ENCODE results near the gene TEKTIP1.
"Not testable (repeated sequence)": the region's sequence is repeated elsewhere in the genome, so short reads cannot be mapped to it uniquely, and the experiment has no call there.

The TEKTIP1 gene

DNA sequence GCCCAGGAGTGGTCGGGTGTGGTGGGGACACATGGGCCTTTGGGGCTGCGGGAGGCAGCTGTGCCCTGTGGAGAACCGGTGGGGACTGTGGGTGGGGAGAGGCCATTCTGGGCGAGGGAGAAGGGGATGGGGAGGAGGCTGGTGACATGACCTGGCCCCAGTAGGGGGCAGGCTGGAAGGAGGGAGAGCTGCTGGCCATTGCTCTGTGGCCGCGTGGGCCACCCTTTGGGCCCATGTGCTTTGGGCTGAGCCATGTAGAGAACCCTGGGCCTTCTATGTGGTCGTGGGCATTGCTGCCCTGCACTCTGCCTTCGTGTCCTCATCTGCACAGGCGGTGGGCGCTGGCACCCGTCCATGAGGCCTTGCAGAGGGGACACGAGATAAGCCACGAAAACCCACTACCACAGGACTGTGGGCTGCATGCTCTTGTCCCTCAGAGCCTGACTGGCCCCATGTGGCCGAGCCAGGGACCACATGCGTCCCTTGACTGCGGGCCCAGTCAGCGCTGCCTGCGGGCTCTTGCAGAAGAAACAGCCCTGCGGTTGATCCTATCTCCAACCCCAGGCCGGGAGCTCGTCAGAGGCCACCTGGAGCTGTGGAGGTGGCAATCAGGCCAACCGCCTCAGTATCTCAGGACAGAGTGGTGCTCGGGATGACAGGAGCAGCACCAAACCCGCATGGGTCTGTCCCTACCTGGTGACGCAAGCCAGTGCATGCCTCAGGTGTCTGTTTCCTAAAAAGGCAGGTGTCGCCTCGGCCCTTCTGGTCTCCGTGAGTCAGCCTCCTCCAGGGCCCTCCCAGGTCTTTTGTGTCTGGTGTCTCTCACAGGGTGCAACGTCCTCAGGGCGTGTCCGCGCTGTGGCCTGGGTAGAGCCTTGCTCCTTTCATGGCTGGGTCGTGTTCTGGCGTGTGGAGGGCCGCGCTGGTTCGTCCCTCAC is 18.5 kb upstream of the TEKTIP1 start:
- no peak for DNase-seq
- in situ Hi-C loops (cut with HindIII; ENCODE audit: low pct_ligation_motif_present, low pct_unique_long_range_greater_than_20kb, low sequenced_read_pairs) = no loop called here

DNA sequence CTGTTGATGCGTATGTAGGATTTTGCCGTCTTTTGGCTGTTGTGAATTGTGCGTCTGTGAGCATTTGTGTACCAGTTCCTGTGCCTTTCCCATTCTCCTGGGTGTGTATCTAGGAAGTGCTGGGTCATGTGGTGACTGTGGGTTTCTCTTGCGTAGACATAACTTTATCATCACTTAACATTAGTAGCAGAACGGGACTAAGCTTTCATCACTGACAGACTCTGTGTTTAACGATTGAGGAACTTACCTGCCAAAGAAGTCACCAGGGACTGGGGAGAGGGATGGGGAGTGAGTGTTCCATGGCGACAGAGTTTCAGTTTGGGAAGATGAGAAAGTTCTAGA is 17.9 kb upstream of the TEKTIP1 start:
- no peak for DNase-seq
- in situ Hi-C loops (cut with HindIII; ENCODE audit: low pct_ligation_motif_present, low pct_unique_long_range_greater_than_20kb, low sequenced_read_pairs) = no loop called here

GRCh38 chr19:3522421-3523360 is 16.3 kb upstream of the TEKTIP1 start:
- in situ Hi-C loops (cut with HindIII; ENCODE audit: low pct_ligation_motif_present, low pct_unique_long_range_greater_than_20kb, low sequenced_read_pairs) = no loop called here
- no peak for DNase-seq

GRCh38 chr19:3523361-3524077 is 15.5 kb upstream of the TEKTIP1 start:
- in situ Hi-C loops (cut with HindIII; ENCODE audit: low pct_ligation_motif_present, low pct_unique_long_range_greater_than_20kb, low sequenced_read_pairs) = no loop called here

GRCh38 chr19:3524078-3524842 is 14.7 kb upstream of the TEKTIP1 start:
- in situ Hi-C loops (cut with HindIII; ENCODE audit: low pct_ligation_motif_present, low pct_unique_long_range_greater_than_20kb, low sequenced_read_pairs) = no loop called here

More at GRCh38 chr19:3523361-3524077, 15.5 kb upstream of the TEKTIP1 start:
- no peak for DNase-seq

GRCh38 chr19:3524904-3525451 is 14.0 kb upstream of the TEKTIP1 start:
- in situ Hi-C loops (cut with HindIII; ENCODE audit: low pct_ligation_motif_present, low pct_unique_long_range_greater_than_20kb, low sequenced_read_pairs) = no loop called here
- no peak for DNase-seq

More at GRCh38 chr19:3524078-3524842, 14.7 kb upstream of the TEKTIP1 start:
- DNase-seq = no peak

DNA sequence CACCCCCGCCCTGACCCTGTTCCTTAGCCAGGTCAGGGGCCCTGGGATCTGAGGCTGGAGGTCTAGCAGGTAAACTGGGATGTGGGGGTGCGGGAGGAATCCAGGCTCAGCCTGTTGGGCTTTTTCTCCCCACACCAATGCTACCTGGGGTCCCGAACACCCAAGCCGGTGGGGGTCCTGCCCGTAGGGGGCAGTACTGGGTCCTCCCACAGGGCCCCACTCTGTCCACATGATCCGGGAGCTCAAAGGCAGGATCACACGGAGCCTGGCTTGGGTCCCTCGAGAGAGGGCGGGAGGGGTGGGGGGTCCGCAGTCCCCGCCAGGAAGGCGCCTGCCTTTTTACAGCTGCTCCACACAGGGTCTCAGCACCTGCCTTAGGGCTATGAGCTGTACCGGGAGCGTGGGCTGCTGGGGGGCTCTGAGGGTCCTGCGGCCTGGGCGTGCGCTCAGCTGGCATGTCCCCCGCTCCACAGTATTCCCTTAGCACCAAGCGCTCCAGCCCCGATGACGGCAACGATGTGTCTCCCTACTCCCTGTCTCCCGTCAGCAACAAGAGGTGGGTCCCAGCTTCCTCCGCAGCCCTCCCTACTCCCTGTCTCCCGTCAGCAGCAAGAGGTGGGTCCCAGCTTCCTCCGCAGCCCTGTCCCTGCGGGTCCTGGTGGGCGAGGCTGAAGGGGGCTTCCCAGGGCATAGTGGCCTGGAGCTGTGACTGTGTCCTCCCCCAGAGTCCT is 12.3 kb upstream of the TEKTIP1 start:
- in situ Hi-C loops (cut with HindIII; ENCODE audit: low pct_ligation_motif_present, low pct_unique_long_range_greater_than_20kb, low sequenced_read_pairs) = no loop called here
- no peak for DNase-seq

DNA sequence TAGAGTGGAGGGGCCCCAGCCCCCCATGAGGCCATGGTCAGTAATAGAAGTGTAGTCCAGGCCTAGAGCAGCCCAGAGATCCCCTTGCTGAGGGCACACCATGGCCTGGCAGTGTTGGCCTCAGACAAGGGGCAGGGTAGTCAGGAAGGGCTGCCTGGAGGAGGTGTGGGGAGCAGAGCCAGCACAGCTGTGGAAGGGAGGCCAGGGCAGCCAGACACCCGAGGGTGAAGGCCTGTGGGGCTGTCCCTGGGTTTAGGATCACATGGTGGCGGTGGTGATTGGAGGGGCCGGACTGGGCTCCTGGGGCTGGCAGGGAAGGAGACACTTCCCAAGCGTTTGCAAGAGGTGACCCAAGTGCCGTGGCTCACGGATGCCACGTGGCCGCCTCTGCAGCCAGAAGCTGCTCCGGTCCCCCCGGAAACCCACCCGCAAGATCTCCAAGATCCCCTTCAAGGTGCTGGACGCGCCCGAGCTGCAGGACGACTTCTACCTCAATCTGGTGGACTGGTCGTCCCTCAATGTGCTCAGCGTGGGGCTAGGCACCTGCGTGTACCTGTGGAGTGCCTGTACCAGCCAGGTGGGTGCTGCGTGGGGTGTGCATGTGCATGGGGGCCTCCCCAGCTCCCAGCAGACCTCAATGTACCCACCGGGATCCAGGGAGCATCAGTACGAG is 11.6 kb upstream of the TEKTIP1 start:
- no peak for DNase-seq
- in situ Hi-C loops (cut with HindIII; ENCODE audit: low pct_ligation_motif_present, low pct_unique_long_range_greater_than_20kb, low sequenced_read_pairs) = no loop called here

DNA sequence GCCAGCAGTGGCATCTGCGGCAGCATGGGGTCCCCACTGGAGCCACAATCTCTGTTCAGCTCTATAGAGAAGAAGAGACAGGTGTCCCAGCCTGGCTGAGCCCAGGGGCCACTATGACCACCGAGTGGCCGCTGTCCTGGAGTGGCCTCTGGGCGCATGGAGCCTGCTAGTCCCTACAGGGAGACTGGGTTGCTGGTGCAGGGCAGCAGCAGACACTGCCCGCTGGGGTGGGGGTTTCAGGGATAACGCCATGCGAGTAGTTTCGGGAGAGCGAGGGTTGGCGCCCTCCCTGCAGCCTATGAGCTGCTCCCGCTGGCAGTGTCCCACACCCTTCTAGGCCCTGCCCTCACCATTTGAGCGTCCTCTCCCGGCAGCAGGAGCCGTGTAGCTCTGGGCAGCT is 10.9 kb upstream of the TEKTIP1 start:
- no peak for DNase-seq
- in situ Hi-C loops (cut with HindIII; ENCODE audit: low pct_ligation_motif_present, low pct_unique_long_range_greater_than_20kb, low sequenced_read_pairs) = no loop called here

DNA sequence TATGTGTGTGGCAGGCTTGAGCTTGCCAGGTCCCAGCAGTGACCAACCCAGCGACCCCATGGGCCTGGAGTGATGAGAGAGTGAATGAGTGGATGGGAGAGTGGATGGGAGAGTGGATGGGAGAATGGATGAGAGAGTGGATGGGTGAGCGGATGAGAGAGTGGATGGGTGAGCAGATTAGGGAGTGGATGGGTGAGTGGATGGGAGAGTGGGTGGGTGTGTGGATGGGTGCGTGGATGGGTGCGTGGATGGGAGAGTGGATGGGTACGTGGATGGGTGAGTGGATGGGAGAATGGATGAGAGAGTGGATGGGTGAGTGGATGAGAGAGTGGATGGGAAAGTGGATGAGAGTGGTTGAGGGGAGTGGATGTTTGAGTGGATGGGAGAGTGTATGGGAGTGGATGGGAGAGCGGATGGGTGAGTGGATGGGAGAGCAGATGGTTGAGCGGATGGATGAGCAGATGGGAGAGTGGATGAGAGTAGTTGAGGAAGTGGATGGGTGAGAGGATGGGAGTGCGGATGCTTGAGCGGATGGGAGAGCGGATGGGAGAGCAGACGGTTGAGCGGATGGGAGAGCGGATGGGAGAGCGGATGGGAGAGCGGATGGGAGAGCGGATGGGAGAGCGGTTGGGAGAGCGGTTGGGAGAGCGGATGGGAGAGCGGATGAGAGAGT is 10.3 kb upstream of the TEKTIP1 start:
- DNase-seq = no peak
- in situ Hi-C loops (cut with HindIII; ENCODE audit: low pct_ligation_motif_present, low pct_unique_long_range_greater_than_20kb, low sequenced_read_pairs) = no loop called here

DNA sequence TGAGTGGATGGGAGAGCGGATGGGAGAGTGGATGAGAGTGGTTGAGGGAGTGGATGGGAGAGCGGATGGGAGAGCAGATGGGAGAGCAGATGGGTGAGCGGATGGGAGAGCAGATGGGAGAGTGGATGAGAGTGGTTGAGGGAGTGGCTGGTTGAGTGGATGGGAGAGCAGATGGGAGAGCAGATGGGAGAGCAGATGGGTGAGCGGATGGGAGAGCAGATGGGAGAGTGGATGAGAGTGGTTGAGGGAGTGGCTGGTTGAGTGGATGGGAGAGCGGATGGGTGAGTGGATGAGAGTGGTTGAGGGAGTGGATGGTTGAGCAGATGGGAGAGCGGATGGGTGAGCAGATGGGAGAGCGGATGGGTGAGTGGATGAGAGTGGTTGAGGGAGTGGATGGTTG is 9.7 kb upstream of the TEKTIP1 start:
- DNase-seq; in situ Hi-C loops (cut with HindIII; ENCODE audit: low pct_ligation_motif_present, low pct_unique_long_range_greater_than_20kb, low sequenced_read_pairs): not testable (repeated sequence)

DNA sequence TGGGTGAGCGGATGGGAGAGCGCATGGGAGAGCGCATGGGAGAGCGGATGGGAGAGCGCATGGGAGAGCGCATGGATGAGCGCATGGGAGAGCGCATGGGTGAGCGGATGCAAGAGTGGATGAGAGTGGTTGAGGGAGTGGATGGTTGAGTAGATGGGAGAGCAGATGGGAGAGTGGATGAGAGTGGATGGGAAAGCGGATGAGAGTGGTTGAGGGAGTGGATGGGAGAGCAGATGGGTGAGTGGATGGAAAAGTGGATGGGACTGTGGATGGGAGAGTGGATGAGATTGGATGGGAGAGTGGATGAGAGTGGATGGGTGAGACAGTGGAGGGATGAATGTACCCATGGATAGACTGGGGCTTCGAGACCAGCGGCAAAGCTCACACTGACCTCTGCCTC is 8.6 kb upstream of the TEKTIP1 start:
- no peak for DNase-seq
- in situ Hi-C loops (cut with HindIII; ENCODE audit: low pct_ligation_motif_present, low pct_unique_long_range_greater_than_20kb, low sequenced_read_pairs) = no loop called here

DNA sequence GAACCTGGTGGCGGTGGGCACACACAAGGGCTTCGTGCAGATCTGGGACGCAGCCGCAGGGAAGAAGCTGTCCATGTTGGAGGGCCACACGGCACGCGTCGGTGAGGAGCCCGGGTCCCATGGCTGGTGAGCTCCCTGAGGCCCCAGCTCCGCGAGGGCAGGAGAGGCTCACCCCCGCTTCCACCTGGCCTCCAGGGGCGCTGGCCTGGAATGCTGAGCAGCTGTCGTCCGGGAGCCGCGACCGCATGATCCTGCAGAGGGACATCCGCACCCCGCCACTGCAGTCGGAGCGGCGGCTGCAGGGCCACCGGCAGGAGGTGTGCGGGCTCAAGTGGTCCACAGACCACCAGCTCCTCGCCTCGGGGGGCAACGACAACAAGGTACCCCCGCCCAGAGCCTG is 7.3 kb upstream of the TEKTIP1 start:
- DNase-seq = no peak
- in situ Hi-C loops (cut with HindIII; ENCODE audit: low pct_ligation_motif_present, low pct_unique_long_range_greater_than_20kb, low sequenced_read_pairs) = no loop called here

DNA sequence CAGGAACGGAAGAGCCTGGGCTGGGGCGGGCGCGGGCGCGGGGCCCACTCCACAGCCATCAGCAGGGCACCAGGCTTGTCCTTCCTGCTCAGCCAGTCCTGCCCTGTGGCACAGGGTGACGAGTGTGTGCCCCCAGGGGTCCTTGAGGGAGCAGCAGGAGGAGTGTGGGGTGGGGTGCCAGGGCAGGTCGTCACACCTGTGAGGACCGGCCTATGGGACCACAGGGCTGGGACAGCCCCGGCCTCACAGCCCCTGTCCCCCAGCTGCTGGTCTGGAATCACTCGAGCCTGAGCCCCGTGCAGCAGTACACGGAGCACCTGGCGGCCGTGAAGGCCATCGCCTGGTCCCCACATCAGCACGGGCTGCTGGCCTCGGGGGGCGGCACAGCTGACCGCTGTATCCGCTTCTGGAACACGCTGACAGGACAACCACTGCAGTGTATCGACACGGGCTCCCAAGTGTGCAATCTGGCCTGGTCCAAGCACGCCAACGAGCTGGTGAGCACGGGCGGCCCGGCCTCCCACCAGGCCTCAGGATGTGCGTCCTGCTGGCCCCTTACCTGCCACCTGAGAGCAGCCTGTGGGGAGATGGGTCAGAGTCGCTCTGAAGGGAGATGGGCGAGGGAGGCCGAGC is 6.7 kb upstream of the TEKTIP1 start:
- no peak for DNase-seq
- in situ Hi-C loops (cut with HindIII; ENCODE audit: low pct_ligation_motif_present, low pct_unique_long_range_greater_than_20kb, low sequenced_read_pairs) = no loop called here

- DNase-seq = no peak
- in situ Hi-C loops (cut with HindIII; ENCODE audit: low pct_ligation_motif_present, low pct_unique_long_range_greater_than_20kb, low sequenced_read_pairs) = no loop called here
Measured at GRCh38 chr19:3533033-3533432, 5.9 kb upstream of the TEKTIP1 start.

Measured in ACHN (cell line).